HG02840 (cell line): Measurements from ENCODE around the gene SOCS2.
"Not testable (repeated sequence)": the region's sequence is repeated elsewhere in the genome, so short reads cannot be mapped to it uniquely, and the experiment has no call there.

ENCODE experiments used
- ATAC-seq: cut with Tn5 transposase; IDR thresholded peaks from one replicate; pipeline ENCODE4 v1.9.1; 2021; ENCODE audit warnings: mild to moderate bottlenecking, moderate library complexity, moderate number of reproducible peaks; ENCODE audit not compliant: unreplicated experiment, low FRiP score

SOCS2 gene

DNA sequence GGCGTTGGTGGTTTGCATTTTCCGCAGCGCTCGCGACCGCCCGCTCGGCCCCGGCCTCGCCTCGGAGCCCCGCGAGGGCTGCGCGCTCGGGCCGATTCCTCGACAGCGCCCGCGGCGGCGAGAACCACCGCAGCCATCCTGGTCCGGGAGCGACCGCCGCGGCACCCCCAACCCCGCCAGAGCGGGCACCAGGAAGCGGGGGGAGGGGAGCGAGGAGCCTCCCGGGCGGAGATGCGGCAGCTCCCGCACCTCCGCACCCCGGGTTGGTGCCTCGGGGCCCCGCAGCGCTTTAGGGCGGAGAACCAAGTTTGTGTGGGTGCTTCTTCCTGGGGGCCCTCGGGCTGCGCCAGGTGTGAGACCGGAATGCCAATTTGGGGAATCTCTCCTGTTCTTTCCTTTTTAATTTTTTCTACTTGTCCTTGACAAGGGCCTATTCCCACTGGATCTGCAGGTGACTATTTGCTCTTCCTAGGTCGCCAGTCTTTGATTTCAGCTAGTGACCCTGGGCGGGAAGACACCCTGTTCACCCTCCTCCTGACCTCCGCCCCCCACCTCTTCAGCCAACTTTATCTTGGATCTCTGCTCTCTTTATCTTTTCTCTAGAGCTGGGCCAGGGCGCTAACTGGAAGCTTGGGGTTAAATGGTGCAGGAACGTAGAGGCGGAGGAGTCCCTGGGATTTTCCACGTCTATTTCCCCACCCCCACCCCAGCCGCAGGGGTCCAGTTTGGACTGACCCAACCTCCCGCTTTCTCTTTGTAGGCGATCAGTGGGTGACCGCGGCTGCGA, at the start of gene SOCS2:
Gene SOCS2, plus strand, starts transcription at position 751 of the 787 bp plus-strand sequence. CDS start 223 bp downstream, outside the sequence.
- ATAC-seq: peak; percentile 3

GRCh38 chr12:93524386-93525133, 47.9 kb upstream of the SOCS2 start:
- no peak for ATAC-seq

DNA sequence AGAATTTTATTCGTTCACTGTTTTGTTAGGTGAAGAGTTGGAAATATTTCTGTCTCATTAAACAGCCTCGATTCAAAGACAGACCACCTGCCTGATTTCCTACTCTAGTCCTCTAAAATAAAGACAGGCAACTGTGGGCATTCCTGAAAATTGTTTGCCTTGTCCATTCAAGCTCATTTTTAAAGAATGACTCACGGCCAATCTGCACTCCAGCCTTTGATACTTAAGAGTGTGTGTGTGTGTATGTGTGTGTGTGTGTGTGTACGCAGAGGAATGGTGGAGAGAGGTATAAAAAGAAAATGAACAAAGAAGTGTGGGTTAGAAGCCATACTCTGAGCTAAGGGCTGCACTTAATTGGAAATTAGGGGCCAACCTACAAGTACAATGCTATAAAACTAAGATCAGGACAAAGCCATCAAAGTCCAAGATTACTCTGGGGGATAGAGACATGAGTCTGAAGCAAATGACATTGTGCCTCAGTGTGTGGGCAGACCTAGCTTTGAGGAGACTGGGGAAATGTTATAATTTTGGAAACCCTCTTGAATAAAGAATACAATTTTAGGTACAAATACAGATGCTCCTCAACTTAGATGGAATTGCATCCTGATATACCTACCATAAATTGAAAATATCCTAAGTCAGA, 45.6 kb upstream of the SOCS2 start:
- no peak for ATAC-seq

- no peak for ATAC-seq
Measured at GRCh38 chr12:93530358-93530757, 42.1 kb upstream of the SOCS2 start.

GRCh38 chr12:93533310-93533709, 39.2 kb upstream of the SOCS2 start:
- no peak for ATAC-seq

- no peak for ATAC-seq
Measured at GRCh38 chr12:93536111-93536765, 36.2 kb upstream of the SOCS2 start.

- no peak for ATAC-seq
Measured at GRCh38 chr12:93536766-93537488, 35.5 kb upstream of the SOCS2 start.

DNA sequence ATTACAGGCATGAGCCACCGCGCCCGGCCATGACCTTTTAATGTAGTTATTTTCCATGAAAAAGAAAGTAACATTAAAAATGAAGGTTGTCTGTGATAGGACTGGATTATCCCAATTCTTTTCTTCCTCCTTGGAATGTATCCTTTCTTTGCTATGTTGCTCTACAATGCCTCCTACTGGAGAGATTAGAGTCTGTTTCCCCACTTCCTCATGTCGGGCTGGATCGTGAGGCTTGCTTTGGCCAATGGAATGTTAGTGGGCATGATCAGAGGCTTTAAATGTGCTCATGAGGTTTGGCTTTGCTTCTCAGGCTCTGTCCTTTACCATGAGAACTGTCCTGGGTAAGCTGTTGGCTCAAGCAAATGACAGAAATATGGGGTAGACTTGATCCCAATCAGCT, 34.7 kb upstream of the SOCS2 start:
- ATAC-seq: no peak

- ATAC-seq: no peak
Measured at GRCh38 chr12:93539821-93540220, 32.7 kb upstream of the SOCS2 start.

- no peak for ATAC-seq
Measured at GRCh38 chr12:93540466-93540865, 32.0 kb upstream of the SOCS2 start.

DNA sequence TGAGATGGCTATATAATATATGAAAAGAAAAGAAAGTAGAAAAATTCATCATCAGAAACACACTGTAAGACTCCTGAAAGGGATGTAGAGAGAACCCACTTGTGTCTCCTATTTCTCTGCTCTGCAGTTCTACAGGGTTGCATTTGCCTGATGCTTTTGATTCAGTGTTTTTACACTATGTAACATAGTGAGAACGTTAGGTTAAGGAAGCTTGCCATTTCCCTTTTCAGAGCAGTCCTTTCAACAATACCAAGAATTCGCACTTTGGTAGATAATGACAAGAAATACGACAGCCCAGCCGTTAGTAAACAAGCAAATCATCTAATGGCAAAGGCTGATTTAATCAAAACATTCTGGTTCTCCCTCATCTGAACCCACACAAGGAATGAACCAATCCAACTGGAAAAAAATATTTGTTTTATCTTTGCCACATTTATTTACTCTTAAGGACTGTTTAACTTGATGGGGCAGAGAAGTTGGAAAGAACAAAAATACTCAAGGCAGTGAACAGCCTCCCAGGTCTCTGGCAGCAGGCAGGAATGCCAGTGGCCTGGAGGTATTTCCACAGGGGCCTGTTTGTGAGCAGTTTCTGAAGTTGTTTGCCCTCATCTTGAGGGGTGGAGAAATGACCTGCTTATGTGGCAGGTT, 30.8 kb upstream of the SOCS2 start:
- no peak for ATAC-seq

GRCh38 chr12:93547778-93548177, 24.7 kb upstream of the SOCS2 start:
- no peak for ATAC-seq

- no peak for ATAC-seq
Measured at GRCh38 chr12:93549174-93549573, 23.3 kb upstream of the SOCS2 start.

DNA sequence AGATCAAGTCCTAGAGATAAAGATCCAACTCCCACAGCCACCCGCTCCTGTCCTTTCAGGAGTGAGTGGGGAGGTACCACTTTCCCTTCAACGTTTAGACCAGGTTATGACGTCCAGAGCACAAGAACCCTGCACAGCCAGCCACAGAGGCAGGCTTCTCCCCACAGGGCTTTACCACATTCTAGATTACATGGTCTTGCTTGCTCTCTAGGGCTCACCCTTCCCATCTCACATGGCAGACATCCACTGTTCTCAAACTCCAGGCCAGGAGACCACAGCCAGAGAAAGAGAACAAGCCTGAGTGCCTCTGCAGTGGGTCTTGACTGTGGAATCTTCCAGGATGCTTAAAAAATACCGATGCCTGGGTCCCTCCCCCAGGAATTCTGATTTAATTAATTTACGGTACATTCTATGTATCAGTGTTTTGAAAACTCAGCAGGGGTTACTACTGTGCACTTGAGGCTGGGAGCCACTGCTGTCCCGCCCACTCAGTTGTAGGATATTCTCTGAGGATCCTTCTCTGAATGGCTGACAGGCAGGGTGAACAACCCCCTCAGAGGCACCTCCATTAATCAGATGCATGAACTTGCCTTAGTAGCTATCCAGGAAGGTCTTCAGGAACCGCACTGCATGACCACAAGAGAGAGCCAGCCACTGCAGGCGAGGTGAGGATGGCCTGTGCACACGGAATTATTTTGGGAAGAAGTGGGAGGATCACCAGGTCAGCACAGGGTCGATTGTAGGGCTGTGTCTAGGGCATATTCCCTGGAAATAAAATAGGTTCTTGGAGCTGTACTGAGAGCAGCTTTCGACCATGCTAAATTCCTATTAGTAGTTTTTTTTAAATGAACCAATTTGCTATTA, 21.5 kb upstream of the SOCS2 start:
- no peak for ATAC-seq

DNA sequence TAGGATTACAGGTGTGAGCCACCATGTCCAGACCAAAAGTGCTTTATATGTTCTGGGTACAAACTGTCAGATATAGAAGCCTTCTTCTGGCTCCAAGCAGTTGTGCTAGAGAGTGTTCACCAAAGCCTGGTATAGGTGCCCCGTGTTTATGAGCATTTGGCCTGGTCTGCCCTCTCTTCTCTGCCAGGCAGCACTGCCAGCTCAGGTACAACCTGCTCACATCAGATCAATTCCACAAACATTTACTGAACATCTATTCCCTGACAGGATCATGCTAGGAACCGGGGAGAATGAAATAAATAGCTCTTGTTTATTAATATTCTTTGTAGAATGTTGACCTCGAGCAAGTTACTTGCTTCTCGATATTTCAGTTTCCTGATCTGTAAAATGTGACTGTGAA, 20.0 kb upstream of the SOCS2 start:
- ATAC-seq: no peak

DNA sequence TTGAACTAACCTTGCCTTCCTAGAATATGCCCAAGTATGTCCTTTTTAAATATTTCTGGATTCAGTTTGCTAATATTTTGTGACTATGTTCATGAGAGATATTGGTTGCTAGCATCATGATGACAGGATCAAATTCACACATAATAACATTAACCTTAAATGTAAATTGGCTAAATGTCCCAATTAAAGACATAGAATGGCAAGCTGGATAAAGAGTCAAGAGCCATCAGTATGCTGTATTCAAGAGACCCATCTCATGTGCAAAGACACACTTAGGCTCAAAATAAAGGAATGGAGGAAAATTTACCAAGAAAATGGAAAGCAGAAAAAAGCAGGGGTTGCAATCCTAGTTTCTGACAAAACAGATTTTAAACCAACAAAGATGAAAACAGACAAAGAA, 14.6 kb upstream of the SOCS2 start:
- not testable (repeated sequence) for ATAC-seq

GRCh38 chr12:93558685-93559084, 13.8 kb upstream of the SOCS2 start:
- ATAC-seq: not testable (repeated sequence)

DNA sequence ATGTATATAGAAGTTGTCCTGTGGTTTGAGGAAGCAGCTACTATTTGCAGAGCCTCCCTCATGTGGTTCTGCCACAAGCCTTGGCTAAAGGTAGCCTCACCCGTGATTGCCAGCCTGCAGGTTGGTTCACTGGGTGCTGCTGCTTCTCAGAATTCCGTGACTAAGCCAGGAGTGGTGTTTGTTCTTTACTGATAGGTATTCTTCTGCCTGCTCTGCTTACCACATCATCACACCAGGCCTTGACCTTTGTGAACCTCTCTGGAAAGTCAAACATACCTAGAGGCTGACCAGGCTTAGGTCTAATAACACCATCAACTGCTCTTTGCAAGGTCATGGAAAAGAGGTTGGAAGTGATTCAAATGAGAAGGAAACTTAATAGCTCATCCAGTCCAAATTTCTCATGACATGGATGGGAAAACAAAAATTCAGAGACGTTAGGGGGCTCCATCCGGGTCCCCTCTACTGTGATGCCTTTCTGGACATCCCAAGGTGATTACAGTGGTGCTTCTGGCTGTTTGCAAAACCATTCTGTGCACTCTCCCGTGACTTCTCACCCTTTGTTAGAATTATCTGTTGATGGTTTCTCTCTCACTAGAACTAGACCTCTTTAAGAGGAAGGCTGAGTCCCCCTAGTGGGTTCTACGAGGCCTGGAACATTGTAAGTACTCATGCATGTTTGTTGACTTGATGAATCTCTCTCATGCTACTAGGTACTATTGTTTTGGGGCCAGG, 8.5 kb upstream of the SOCS2 start:
- no peak for ATAC-seq
